Measurements from ENCODE around the gene TACO1. TPM values are rescaled to one million over a fixed set of nuclear protein-coding genes. Genes with fewer than 3 reads are reported as not detected.

The TACO1 gene
- total RNA-seq, 2 donors from 2014 or later, result 12.8 to 17.4 TPM

DNA sequence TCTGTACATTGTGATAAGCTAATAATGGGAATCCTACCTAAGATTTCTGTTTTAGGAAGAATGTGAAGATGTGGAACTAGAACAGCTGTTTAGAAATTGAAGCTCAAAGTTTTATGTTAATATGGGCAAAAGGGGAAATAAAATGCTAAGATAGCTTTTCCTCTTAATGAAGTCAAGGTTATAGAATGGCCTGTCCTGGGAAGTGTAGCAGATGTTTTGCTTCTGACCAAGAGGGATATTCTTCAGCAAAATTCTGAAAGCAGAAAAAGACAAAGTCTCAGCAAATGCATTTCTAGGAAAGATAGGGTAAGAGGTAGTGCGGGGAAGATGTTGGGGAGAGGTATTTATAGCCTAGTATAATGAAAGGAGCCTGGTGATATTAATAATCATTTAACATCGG, 34.6 kb downstream of the TACO1 start:
- Histone ChIP-seq H3K36me3 (no peaks in the 10 kb centered on the region), H3K4me3 (no peak overlapping the region), H3K9me3 (no peaks in the 10 kb centered on the region), H3K27me3 (replicated peaks; ENCODE audit: insufficient read depth) (no peaks in the 10 kb centered on the region), H3K4me1 (replicated peaks) (no peaks in the 10 kb centered on the region), H3K27ac (no peak overlapping the region)
- DNase-seq (ENCODE audit: low spot score), result no peak
- 76% methylated on average over 2 of the region's 2 CpGs for WGBS
- intact Hi-C loops (cut with DNase I), result no loop called here
- TF ChIP-seq POLR2AphosphoS5 (IDR thresholded peaks at IDR 0.05) (no peak), POLR2A (IDR thresholded peaks at IDR 0.05) (no peak)
- TF ChIP-seq, protein P1, sequence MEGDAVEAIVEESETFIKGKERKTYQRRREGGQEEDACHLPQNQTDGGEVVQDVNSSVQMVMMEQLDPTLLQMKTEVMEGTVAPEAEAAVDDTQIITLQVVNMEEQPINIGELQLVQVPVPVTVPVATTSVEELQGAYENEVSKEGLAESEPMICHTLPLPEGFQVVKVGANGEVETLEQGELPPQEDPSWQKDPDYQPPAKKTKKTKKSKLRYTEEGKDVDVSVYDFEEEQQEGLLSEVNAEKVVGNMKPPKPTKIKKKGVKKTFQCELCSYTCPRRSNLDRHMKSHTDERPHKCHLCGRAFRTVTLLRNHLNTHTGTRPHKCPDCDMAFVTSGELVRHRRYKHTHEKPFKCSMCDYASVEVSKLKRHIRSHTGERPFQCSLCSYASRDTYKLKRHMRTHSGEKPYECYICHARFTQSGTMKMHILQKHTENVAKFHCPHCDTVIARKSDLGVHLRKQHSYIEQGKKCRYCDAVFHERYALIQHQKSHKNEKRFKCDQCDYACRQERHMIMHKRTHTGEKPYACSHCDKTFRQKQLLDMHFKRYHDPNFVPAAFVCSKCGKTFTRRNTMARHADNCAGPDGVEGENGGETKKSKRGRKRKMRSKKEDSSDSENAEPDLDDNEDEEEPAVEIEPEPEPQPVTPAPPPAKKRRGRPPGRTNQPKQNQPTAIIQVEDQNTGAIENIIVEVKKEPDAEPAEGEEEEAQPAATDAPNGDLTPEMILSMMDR (IDR thresholded peaks at IDR 0.05), result no peak

DNA sequence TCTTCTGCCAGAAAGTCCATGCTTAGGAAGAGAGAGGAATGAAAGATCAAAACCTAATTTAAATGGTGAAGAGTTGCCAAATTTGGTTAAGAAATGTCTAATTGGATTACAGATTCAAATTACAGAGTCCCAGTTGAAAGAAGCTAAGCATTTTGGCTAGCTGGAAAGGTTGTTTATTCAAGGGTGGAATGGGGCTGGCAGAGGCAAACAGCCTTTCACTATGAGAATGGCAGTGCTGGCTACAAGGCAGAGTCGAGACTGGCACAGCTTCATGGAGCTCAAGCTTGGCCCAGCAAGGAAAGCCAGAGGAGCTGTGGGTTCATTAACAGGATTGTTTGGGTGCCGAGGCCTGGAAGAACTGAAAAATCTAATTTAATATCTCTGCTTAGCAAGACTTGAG, 35.1 kb downstream of the TACO1 start:
- H3K36me3 ChIP-seq, result no peaks in the 10 kb centered on the region
- TF ChIP-seq POLR2AphosphoS5 (IDR thresholded peaks at IDR 0.05) (no peak), POLR2A (IDR thresholded peaks at IDR 0.05) (no peak)
- TF ChIP-seq, protein P1 (IDR thresholded peaks at IDR 0.05), result no peak
- no peaks in the 10 kb centered on the region for H3K9me3 ChIP-seq
- WGBS, result 51% methylated on average over 2 of the region's 2 CpGs
- H3K4me3 ChIP-seq, result no peak overlapping the region
- H3K4me1 ChIP-seq (replicated peaks), result no peaks in the 10 kb centered on the region
- no peaks in the 10 kb centered on the region for H3K27me3 ChIP-seq (replicated peaks; ENCODE audit: insufficient read depth)
- no peak for DNase-seq (ENCODE audit: low spot score)
- intact Hi-C loops (cut with DNase I), result no loop called here
- no peak overlapping the region for H3K27ac ChIP-seq

DNA sequence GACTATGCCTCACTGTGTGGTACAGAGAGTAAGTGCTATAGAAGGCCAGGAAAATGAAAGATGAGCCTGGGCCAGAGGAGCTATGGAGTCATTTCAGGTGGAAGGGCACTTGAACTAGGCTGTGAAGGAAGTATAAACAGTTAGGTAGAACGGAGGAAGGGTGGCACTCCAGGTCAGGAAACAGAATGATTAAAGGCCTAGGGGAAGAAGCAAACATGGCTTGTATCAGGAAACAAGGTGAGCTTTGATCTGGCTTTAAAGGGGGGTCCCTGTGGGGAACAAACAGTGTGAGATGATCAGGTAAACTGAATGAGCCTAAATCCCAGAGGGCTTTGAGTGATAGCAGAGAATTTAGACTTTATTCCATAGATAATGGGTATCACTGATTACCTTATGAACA, 38.4 kb downstream of the TACO1 start:
- 46% methylated on average over 1 of the region's 1 CpG for whole genome bisulfite sequencing
- TF ChIP-seq POLR2AphosphoS5 (IDR thresholded peaks at IDR 0.05), result no peak
- TF ChIP-seq, protein P1 (IDR thresholded peaks at IDR 0.05), result no peak
- TF ChIP-seq POLR2A (IDR thresholded peaks at IDR 0.05), result no peak
- no peak for DNase-seq (ENCODE audit: low spot score)
- Histone ChIP-seq H3K27me3 (replicated peaks; ENCODE audit: insufficient read depth) (no peaks in the 10 kb centered on the region), H3K27ac (no peak overlapping the region), H3K4me1 (replicated peaks) (no peaks in the 10 kb centered on the region), H3K4me3 (no peak overlapping the region), H3K9me3 (no peaks in the 10 kb centered on the region), H3K36me3 (no peaks in the 10 kb centered on the region)
- intact Hi-C loops (cut with DNase I), result no loop called here

DNA sequence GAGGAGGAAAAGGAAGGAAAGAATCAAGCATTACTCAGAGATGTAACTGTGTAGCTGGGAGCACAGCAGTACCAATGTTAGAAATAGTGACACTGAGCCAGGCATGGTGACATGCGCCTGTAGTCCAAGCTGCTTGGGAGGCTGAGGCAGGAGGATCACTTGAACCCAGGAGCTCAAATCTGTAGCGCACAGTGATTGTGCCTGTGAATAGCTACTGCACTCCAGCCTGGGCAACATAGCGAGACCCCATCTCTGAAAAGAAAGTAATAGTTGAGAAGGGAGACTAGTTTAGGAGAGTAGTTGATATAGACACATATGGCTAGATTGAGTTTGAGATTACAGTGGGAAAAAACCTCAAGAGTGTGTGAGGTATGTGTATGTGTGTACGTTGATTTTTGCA, 39.3 kb downstream of the TACO1 start:
- H3K36me3 ChIP-seq, result no peaks in the 10 kb centered on the region
- 95% methylated on average over 4 of the region's 4 CpGs for WGBS

More for the DNA sequence above, 39.3 kb downstream of the TACO1 start:
- Histone ChIP-seq H3K27ac (no peak overlapping the region), H3K4me1 (replicated peaks) (no peaks in the 10 kb centered on the region), H3K9me3 (no peaks in the 10 kb centered on the region), H3K27me3 (replicated peaks; ENCODE audit: insufficient read depth) (no peaks in the 10 kb centered on the region), H3K4me3 (no peak overlapping the region)
- TF ChIP-seq POLR2A (IDR thresholded peaks at IDR 0.05), result no peak
- TF ChIP-seq, protein P1 (IDR thresholded peaks at IDR 0.05), result no peak
- no peak for TF ChIP-seq POLR2AphosphoS5 (IDR thresholded peaks at IDR 0.05)
- intact Hi-C loops (cut with DNase I), result no loop called here
- no peak for DNase-seq (ENCODE audit: low spot score)
